GM18505 (cell line): Measurements from ENCODE around the gene CRABP2.

Experiments
- ATAC-seq: cut with Tn5 transposase; IDR thresholded peaks from one replicate; pipeline ENCODE4 v1.9.1; 2021; ENCODE audit not compliant: unreplicated experiment
- POLR2A ChIP-seq: IDR thresholded peaks from 4 replicates; pipeline ENCODE4 v1.6.1; 2011; ENCODE audit warnings: borderline replicate concordance; ENCODE audit not compliant: insufficient read depth, insufficient read length; ENCODE audit errors: extremely low read depth

CRABP2 gene

GRCh38 chr1:156684227-156684782 is 21.1 kb downstream of the CRABP2 start:
- ATAC-seq: no peak
- TF ChIP-seq POLR2A: no peak

DNA sequence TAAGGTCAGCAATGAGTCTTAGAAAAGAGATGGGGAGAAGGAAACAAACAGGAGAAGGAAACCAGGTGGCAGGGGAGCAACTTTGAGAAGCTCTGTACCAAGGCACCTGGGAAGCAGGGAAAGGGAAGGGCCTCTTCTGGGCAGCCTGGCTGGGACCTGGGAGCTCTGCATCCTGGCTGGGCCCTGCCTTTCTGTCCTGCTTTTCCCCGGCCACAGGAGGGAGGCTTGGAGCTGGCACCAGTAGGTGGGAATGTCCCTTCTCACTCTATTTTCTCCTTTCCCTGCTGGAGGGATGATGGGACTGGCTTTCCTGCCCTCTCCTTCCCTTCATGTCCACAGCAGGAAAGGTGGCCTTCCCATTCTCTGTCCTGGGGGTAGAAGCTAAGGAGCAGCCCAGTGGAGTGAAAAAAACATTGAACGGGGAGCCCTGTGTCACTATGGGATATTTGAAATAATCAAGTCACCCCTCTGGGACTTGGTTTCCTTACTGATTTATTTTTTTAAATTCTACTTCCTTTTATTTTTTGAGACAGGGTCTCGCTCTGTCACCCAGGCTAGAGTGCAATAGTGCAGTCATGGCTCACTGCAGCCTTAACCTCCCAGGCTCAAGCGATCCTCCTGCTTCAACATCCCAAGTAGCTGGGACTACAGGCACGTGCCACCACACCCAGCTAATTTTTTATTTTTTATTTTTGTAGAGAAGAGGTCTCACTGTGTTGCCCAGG is 23.1 kb downstream of the CRABP2 start:
- no peak for TF ChIP-seq POLR2A
- ATAC-seq: no peak

DNA sequence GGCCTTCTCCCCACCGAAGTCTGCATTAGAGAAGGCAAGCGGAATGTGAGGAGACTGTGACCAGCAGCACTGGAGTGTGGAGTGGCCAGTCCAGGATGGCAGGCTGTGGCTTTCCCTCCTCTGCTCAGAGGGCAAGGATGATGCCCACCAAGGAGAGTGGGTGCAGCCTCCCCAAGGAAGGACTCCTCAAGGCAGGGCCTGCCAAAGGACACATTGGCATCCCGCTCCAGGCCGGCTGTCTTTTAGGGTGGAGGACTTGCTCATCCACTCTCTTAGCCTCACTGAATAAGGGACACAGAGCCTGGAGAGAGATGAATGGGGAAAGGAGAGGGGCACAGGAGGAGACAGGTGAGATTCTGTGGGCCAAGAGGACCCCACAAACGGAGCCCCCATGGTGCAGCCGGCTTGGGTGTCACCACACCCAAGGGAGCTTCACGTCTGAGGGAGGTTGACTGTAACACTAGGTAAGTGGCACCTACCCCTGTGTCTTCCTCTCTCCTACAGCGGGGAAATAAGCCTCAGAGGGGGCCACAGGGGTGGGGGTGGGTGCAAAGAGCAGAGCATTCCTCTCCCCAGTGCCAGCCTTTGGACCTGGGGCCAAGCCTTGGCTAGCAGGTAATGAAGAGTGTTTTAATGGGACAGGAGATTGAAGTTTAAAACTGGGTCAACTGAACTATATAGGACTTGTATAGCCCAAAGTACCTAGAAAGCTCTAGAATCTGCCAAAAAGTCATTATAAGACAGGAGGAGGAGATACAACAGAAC is 24.0 kb downstream of the CRABP2 start:
- TF ChIP-seq POLR2A: no peak
- ATAC-seq: no peak

GRCh38 chr1:156680056-156680455 is 25.3 kb downstream of the CRABP2 start:
- no peak for ATAC-seq
- no peak for TF ChIP-seq POLR2A

GRCh38 chr1:156677616-156678596 is 27.5 kb downstream of the CRABP2 start:
- no peak for ATAC-seq
- no peak for TF ChIP-seq POLR2A

DNA sequence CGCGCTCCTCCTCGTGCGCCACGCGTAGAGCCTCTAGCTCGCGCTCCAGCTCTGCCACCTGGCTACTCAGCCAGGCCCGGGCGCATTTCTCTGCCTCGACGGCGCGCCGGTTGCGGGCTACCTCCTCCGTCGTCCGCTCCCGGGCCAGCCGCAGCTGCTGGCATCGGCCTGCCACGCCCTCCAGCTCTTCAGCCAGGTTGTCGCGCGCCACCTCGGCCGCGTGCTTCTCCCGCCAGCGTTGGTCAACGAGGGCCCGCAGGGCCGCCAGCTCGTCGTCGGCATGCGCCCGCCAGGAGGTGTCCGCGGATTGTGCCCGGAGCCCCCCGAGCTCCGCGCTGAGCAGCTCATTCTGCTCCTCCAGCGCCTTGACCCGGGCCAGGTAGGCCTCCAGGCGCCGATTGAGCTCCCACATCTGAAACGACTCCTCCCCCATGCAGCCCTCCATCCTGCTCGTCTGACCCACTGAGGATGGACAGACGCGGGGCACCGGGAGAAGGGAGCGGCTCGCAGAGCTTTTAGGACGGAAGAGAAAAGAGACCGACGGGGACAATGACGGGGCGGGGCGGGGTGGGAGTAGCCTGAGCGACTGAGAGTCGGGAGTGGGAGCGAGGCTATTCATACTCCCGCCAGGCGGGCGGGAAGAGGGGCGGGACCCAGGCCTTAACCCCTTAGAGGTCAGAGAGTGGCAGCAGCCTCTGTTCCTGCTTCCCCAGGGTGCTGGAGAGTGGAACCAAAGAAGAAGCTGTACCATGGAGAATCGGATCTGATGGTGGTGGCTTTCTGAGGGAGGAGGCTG is 28.4 kb downstream of the CRABP2 start, which contains the start of gene NES:
NES (minus strand) TSS at position 588 of the 796 bp plus-strand sequence; CDS start at position 445, 143 bp downstream.
- no peak for ATAC-seq
- TF ChIP-seq POLR2A: no peak

- ATAC-seq: no peak
- no peak for TF ChIP-seq POLR2A
These were observed 29.1 kb downstream of the CRABP2 start for GRCh38 chr1:156676114-156676819.

DNA sequence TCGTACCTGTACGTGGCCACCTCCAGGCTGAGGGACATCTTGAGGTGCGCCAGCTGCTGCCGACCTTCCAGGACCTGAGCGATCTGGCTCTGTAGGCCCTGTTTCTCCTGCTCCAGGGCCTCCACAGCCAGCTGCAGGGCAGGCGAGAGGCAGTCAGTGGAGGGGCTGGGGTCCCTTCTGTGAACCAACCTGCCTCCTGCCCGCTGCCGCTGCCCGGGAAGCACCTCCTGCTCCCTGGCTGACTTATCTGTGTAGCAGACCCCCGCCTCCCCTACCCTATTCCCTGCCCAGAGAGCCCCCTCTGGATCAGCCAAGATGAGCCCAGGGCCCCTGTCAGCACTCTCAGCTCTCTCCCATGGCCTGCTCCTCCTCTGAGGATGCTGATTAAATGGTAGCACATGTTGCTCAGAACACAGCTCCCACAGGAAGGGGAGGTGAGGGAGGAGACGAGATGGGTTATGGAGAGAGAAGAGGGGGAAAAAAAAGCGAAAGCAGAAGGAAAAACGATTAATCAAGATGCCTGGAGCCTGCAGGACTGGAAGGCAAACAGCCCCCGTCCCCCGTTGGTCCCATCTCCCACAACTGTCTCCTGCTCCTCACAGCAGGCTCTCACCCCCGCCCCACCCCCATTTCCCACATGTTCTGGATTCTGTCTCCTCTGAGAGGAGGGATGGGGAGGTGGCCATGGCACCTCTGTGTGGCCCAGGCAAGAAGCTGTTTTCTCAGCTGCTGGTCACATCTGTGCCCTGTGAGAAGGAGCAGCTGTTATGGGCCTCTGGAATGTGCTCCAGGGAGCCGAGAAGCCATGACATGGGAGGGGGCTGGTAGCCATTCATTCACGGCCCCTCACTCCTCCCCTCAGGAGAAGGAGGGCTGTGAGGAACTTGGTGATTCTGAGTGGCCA is 29.9 kb downstream of the CRABP2 start:
- no peak for ATAC-seq
- TF ChIP-seq POLR2A: no peak

GRCh38 chr1:156673387-156674121 is 31.8 kb downstream of the CRABP2 start:
- ATAC-seq: no peak

DNA sequence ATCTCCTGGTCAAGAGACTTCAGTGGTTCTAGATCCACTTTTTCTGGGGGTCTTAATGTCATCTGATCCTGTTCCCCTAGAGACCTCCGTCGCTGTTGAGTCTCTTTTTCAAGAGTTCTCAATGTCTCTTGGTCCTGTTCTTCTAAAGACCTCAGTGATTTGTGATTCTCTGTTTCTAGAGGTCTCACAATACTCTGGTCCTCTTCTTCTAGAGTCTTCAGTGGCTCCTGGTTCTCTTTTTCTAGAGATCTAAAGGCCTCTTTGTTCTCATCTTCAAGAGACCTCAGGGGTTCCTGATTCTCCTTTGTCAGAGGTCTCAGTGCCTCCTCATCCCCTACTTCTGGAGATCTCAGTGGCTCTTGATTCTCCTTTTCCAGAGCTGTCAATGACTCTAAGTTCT is 33.6 kb downstream of the CRABP2 start:
- no peak for TF ChIP-seq POLR2A
- no peak for ATAC-seq

More at GRCh38 chr1:156673387-156674121, 31.8 kb downstream of the CRABP2 start:
- no peak for TF ChIP-seq POLR2A
